Peyer's patch (tissue), 4 donors: Measurements from ENCODE around the gene LCLAT1. TPM values are rescaled to one million over a fixed set of nuclear protein-coding genes. Genes with fewer than 3 reads are reported as not detected.

ENCODE experiments used
- DNase-seq, 3 donors: peaks; one replicate each; pipeline ENCODE4 v3.0.0-alpha.2; 2017 to 2019
- H3K27ac ChIP-seq, 4 donors: fragments of 200-600 bp; sonication (generic); one replicate each; pipeline ENCODE4 v1.5.1; 2016 to 2019
- H3K27me3 ChIP-seq, 2 donors: fragments of 200-600 bp; sonication (generic); one replicate each; pipeline ENCODE4 v1.5.1; 2019
- H3K36me3 ChIP-seq, 3 donors: fragments of 200-600 bp; sonication (generic); one replicate each; pipeline ENCODE4 v1.5.1; 2016 to 2019
- H3K4me1 ChIP-seq, 4 donors: fragments of 200-600 bp; sonication (generic); one replicate each; pipeline ENCODE4 v1.5.1; 2016 to 2019
- H3K4me3 ChIP-seq, 4 donors: fragments of 200-600 bp; sonication (generic); 1 replicate in 3 of 4; 2 replicates in 1 of 4; pipeline ENCODE4 v1.5.1; 2016 to 2019; ENCODE audit warnings: mild to moderate bottlenecking in 1 of 4
- H3K9me3 ChIP-seq, 4 donors: fragments of 200-600 bp; sonication (generic); one replicate each; pipeline ENCODE4 v1.5.1; 2016 to 2019; ENCODE audit warnings: mild to moderate bottlenecking in 1 of 4
- POLR2A ChIP-seq, 2 donors: fragments of 450-650 bp; IDR thresholded peaks; one replicate each; pipeline ENCODE4 v1.5.1; 2017; ENCODE audit warnings: antibody characterized with exemption in 2 of 2, mild to moderate bottlenecking in 2 of 2, moderate library complexity in 2 of 2
- total RNA-seq, 4 donors: library from RNA; depleted of rRNA; stranded (reverse); fragments of >200 nt; gene quantifications; one replicate each; pipeline ENCODE4 v1.1.0, GENCODE V29; 2016
- TF ChIP-seq, protein P1 (sequence below), 6 experiments: fragments of 450-650 bp in 4 of 6; fragments of 200-600 bp in 2 of 6; sonication (generic) in 1 of 6; IDR thresholded peaks; one replicate each; pipeline ENCODE4 v1.5.1; 2017 to 2019; ENCODE audit warnings: antibody characterized with exemption in 6 of 6, mild to moderate bottlenecking in 3 of 6, moderate library complexity in 1 of 6

Gene LCLAT1
- total RNA-seq, 4 donors from 2014 or later, result 10.7 to 60.8 (median 24.9) TPM

GRCh38 chr2:30443081-30443480 lies 4.0 kb upstream of the LCLAT1 start:
- Histone ChIP-seq H3K27me3 (no peaks in the 10 kb centered on the region), H3K9me3 (no peaks in the 10 kb centered on the region), H3K36me3 (no peaks in the 10 kb centered on the region), H3K27ac (no peak overlapping the region), H3K4me3 (no peak overlapping the region), H3K4me1 (peaks cover 0 to 8% (median 0%) of the 10 kb centered on the region in 4 donors)
- no peak for DNase-seq
- no peak for TF ChIP-seq POLR2A (IDR thresholded peaks at IDR 0.05)
- TF ChIP-seq, protein P1, sequence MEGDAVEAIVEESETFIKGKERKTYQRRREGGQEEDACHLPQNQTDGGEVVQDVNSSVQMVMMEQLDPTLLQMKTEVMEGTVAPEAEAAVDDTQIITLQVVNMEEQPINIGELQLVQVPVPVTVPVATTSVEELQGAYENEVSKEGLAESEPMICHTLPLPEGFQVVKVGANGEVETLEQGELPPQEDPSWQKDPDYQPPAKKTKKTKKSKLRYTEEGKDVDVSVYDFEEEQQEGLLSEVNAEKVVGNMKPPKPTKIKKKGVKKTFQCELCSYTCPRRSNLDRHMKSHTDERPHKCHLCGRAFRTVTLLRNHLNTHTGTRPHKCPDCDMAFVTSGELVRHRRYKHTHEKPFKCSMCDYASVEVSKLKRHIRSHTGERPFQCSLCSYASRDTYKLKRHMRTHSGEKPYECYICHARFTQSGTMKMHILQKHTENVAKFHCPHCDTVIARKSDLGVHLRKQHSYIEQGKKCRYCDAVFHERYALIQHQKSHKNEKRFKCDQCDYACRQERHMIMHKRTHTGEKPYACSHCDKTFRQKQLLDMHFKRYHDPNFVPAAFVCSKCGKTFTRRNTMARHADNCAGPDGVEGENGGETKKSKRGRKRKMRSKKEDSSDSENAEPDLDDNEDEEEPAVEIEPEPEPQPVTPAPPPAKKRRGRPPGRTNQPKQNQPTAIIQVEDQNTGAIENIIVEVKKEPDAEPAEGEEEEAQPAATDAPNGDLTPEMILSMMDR (IDR thresholded peaks at IDR 0.05), result no peak

DNA sequence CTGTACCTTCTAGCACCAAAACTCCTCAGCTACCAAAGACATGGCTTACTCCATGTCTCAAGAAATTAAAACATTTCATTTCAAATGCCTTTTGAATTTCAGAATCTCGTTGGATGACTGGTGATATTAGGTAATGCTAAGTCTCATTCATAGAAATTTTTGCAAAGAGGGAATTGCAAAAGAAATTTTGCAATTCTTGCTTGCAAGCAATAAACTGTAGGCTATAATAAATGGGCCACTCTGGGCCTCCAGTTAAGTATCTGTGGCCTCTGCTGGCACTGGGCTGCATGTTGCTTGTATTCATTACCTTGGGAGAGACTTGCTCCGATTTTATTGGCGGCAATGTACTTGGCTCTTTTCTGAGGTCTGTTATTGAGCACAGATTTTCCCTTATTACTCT lies 2.8 kb upstream of the LCLAT1 start:
- Histone ChIP-seq H3K4me1 (peaks cover 0 to 20% (median 0%) of the 10 kb centered on the region in 4 donors), H3K27ac (no peak overlapping the region), H3K4me3 (no peak overlapping the region), H3K9me3 (no peaks in the 10 kb centered on the region), H3K36me3 (no peaks in the 10 kb centered on the region), H3K27me3 (no peaks in the 10 kb centered on the region)
- DNase-seq, result no peak
- TF ChIP-seq POLR2A (IDR thresholded peaks at IDR 0.05), result no peak
- TF ChIP-seq, protein P1 (IDR thresholded peaks at IDR 0.05), result peak in 1 of 6 experiments; percentile 5

- H3K27me3 ChIP-seq, result no peaks in the 10 kb centered on the region
- H3K4me3 ChIP-seq, result no peak overlapping the region
- no peak for TF ChIP-seq POLR2A (IDR thresholded peaks at IDR 0.05)
- TF ChIP-seq, protein P1 (IDR thresholded peaks at IDR 0.05), result no peak
- no peak overlapping the region for H3K27ac ChIP-seq
- no peaks in the 10 kb centered on the region for H3K9me3 ChIP-seq
- DNase-seq, result no peak
- no peaks in the 10 kb centered on the region for H3K36me3 ChIP-seq
- H3K4me1 ChIP-seq, result peaks cover 0 to 25% (median 0%) of the 10 kb centered on the region in 4 donors
Measured at GRCh38 chr2:30445266-30445821, 1.7 kb upstream of the LCLAT1 start.

DNA sequence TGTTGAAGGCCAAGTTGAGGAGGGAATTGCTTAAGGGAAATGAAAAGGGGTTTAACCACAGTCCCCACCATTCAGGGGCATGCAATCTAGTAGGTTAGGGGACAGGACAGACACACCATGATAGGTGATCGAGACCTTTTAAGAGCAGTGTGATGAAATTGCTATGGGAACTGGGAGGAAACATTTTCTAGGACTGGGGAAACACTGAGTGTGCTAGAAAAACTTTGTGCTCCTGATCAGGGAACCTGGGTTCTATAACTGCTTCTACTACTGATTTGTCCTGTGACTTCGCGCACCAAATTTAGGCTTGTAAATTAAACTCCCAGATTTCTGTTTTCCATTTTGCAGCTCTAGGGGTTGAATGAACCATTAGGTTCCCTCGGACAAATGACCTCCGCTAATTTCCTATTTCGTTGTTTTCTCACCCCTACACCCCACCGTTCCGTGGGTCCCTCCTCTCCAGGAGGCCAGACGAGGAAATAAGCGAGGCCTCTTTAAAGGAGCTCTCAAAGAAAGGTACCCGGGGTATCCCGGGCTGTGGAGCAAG lies 371 bp upstream of the LCLAT1 start:
- TF ChIP-seq POLR2A (IDR thresholded peaks at IDR 0.05), result no peak
- TF ChIP-seq, protein P1 (IDR thresholded peaks at IDR 0.05), result no peak
- no peak for DNase-seq

DNA sequence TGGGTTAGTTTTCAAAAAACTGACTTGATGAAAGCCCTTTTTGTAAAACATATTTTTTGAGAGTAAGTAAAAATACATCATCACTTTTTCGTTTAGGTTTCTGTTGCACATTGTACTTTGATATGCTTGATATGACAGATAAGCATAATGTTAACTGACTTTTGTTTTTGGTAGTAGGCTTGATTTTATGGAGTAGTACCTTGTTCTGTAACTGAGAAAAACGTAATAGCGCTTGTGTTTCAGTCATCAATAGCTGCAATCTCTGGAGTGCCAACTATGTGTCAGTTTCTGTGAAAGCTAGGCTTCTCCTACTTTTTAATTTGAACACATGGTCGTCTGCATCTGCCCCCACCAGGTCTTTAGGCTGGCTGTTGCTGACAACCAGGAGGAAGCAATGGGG lies 1.3 kb downstream of the LCLAT1 start:
- peak overlapping the region in 2 of 4 donors; percentile 93 to 94 for H3K4me3 ChIP-seq
- no peaks in the 10 kb centered on the region for H3K36me3 ChIP-seq
- no peak for DNase-seq
- TF ChIP-seq, protein P1 (IDR thresholded peaks at IDR 0.05), result no peak
- TF ChIP-seq POLR2A (IDR thresholded peaks at IDR 0.05), result no peak
- H3K4me1 ChIP-seq, result peaks cover 0 to 33% (median 0%) of the 10 kb centered on the region in 4 donors
- H3K9me3 ChIP-seq, result no peaks in the 10 kb centered on the region
- no peaks in the 10 kb centered on the region for H3K27me3 ChIP-seq
- H3K27ac ChIP-seq, result peak overlapping the region in 2 of 4 donors; percentile 81 to 82

More for the DNA sequence above, 371 bp upstream of the LCLAT1 start:
- Histone ChIP-seq H3K4me3 (peak overlapping the region; percentile 69 to 94 (median 84)), H3K27ac (peak overlapping the region; percentile 75 to 82 (median 80)), H3K9me3 (no peaks in the 10 kb centered on the region), H3K27me3 (no peaks in the 10 kb centered on the region), H3K36me3 (no peaks in the 10 kb centered on the region), H3K4me1 (peaks cover 0 to 33% (median 0%) of the 10 kb centered on the region in 4 donors)
